ENCODE data around the gene GPR25. TPM values are rescaled to one million over a fixed set of nuclear protein-coding genes. Genes with fewer than 3 reads are reported as not detected.

Gene GPR25
- total RNA-seq, 1 donor from 2014 or later, result not detected

DNA sequence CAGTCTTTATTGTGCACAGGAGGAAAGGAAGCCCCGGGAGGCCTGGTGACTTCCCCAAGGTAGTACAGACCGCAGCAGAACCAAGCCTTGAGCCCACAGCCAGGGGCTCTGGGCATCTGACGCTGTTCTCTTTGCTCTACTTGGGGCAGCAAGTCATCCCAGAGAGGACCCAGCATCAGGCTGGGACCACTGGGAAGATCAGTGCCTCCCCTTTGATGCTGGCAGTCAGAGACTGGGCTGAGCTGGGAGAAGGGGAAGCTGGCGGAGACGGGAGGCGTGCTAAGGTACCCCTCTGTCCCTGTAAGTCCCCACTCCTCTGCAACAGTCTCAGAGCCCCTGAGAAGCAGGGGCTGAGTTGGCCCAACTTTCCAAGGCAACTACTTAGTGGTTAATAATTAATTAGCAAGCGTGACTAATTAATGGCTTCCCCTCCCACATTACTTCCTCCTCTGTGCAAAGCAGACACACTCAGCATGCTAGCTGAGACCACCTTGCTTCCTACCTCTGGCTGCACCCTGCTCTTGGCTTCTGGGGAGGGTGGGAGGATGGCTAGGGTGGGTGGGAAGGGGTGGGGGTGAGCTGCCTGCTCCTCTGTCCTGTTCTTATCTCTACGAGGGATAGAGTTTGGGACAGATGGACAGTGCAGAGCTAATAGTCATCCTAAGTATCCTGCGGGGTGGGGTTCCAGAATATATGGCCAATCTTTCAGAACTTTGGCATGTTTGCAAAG, 23.2 kb downstream of the GPR25 start:
- Histone ChIP-seq H3K4me1 (peaks cover 43% of the 10 kb centered on the region), H4K20me1 (ENCODE audit: low read depth) (peaks cover 70% of the 10 kb centered on the region), H3K36me3 (no peaks in the 10 kb centered on the region), H3K9me3 (ENCODE audit: low read depth) (no peaks in the 10 kb centered on the region), H2AFZ (replicated peaks) (no peak overlapping the region), H3K9ac (no peak overlapping the region), H3K27me3 (no peaks in the 10 kb centered on the region), H3K4me3 (no peak overlapping the region), H3K4me2 (peak overlapping the region; percentile 17), H3K79me2 (ENCODE audit: low read depth) (peaks cover 65% of the 10 kb centered on the region), H3F3A (ENCODE audit: low read depth) (peaks cover 17% of the 10 kb centered on the region), H3K27ac (no peak overlapping the region)
- peaks cover 12% of the 10 kb centered on the region for H3K36me3 Mint-ChIP-seq
- H3K4me1 Mint-ChIP-seq, result peaks cover 43% of the 10 kb centered on the region
- no peak for DNase-seq (ENCODE audit: low spot score)
- no peak for TF ChIP-seq EZH2 (IDR thresholded peaks at IDR 0.05)
- TF ChIP-seq, protein P1, sequence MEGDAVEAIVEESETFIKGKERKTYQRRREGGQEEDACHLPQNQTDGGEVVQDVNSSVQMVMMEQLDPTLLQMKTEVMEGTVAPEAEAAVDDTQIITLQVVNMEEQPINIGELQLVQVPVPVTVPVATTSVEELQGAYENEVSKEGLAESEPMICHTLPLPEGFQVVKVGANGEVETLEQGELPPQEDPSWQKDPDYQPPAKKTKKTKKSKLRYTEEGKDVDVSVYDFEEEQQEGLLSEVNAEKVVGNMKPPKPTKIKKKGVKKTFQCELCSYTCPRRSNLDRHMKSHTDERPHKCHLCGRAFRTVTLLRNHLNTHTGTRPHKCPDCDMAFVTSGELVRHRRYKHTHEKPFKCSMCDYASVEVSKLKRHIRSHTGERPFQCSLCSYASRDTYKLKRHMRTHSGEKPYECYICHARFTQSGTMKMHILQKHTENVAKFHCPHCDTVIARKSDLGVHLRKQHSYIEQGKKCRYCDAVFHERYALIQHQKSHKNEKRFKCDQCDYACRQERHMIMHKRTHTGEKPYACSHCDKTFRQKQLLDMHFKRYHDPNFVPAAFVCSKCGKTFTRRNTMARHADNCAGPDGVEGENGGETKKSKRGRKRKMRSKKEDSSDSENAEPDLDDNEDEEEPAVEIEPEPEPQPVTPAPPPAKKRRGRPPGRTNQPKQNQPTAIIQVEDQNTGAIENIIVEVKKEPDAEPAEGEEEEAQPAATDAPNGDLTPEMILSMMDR (IDR thresholded peaks at IDR 0.05), result no peak
- no peak for TF ChIP-seq EZH2phosphoT487 (IDR thresholded peaks at IDR 0.05)
- peak overlapping the region; percentile 50 for H3K4me3 Mint-ChIP-seq
- peaks cover 4% of the 10 kb centered on the region for H3K27me3 Mint-ChIP-seq (ENCODE audit: insufficient read depth, low read depth)
- no peak overlapping the region for H3K27ac Mint-ChIP-seq
- no peaks in the 10 kb centered on the region for H3K9me3 Mint-ChIP-seq

DNA sequence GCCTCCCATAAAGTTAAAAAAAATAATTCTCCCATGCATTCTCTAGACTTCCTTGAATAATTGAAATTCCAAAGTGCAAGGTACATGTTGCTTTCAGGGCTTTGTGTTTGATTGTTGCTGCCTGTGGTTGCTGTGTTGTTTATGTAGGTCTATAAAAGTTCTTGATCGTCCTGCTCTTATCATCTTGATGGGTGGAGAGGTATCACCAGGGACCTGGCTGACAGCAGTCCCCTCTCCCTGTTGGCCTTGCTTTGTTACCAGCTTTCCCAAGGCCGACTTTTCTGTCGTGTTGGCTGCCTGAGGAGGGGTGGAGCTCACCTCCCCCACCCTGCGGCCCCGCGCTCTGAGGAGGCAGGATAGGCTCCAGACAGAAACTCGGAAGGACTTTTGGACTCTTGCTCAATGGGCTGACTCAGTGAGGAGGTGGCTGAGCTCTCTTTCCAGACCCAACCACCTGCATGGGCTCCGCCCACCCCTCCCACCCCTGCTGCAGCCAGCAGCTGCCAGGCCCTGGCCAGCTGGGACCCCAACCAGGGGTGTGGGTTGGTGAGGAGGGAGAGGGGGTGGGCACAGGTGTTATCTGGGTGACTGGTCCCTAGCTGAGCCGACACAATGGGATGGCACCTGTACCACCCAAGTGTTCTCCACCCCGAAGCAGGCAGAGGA, 23.9 kb downstream of the GPR25 start:
- TF ChIP-seq EZH2phosphoT487 (IDR thresholded peaks at IDR 0.05) (no peak), EZH2 (IDR thresholded peaks at IDR 0.05) (no peak)
- TF ChIP-seq, protein P1 (IDR thresholded peaks at IDR 0.05), result no peak
- Histone ChIP-seq H3K9me3 (ENCODE audit: low read depth) (no peaks in the 10 kb centered on the region), H3F3A (ENCODE audit: low read depth) (peaks cover 10% of the 10 kb centered on the region), H3K4me3 (no peak overlapping the region), H4K20me1 (ENCODE audit: low read depth) (peaks cover 70% of the 10 kb centered on the region), H3K9ac (no peak overlapping the region), H3K79me2 (ENCODE audit: low read depth) (peaks cover 65% of the 10 kb centered on the region), H3K4me1 (peaks cover 43% of the 10 kb centered on the region), H3K27me3 (no peaks in the 10 kb centered on the region), H2AFZ (replicated peaks) (no peak overlapping the region), H3K27ac (no peak overlapping the region), H3K4me2 (peak overlapping the region; percentile 17), H3K36me3 (no peaks in the 10 kb centered on the region)
- Mint-ChIP-seq H3K27ac (peak overlapping the region; percentile 69), H3K36me3 (peaks cover 16% of the 10 kb centered on the region), H3K4me1 (peaks cover 43% of the 10 kb centered on the region), H3K9me3 (no peaks in the 10 kb centered on the region), H3K4me3 (peak overlapping the region; percentile 50), H3K27me3 (ENCODE audit: insufficient read depth, low read depth) (peaks cover 6% of the 10 kb centered on the region)
- no peak for DNase-seq (ENCODE audit: low spot score)

GRCh38 chr1:200897259-200897658, 24.5 kb downstream of the GPR25 start:
- Histone ChIP-seq H3K27ac (no peak overlapping the region), H3K4me1 (peaks cover 43% of the 10 kb centered on the region), H3K4me3 (no peak overlapping the region), H3K9ac (no peak overlapping the region), H3K27me3 (no peaks in the 10 kb centered on the region), H4K20me1 (ENCODE audit: low read depth) (peaks cover 70% of the 10 kb centered on the region), H3F3A (ENCODE audit: low read depth) (peaks cover 4% of the 10 kb centered on the region), H3K9me3 (ENCODE audit: low read depth) (no peaks in the 10 kb centered on the region), H3K36me3 (no peaks in the 10 kb centered on the region), H3K4me2 (no peak overlapping the region), H3K79me2 (ENCODE audit: low read depth) (peaks cover 60% of the 10 kb centered on the region), H2AFZ (replicated peaks) (no peak overlapping the region)
- H3K9me3 Mint-ChIP-seq, result no peaks in the 10 kb centered on the region
- no peak overlapping the region for H3K27ac Mint-ChIP-seq
- H3K4me1 Mint-ChIP-seq, result peaks cover 41% of the 10 kb centered on the region
- TF ChIP-seq, protein P1 (IDR thresholded peaks at IDR 0.05), result no peak
- no peak for TF ChIP-seq EZH2 (IDR thresholded peaks at IDR 0.05)
- no peak for TF ChIP-seq EZH2phosphoT487 (IDR thresholded peaks at IDR 0.05)
- peaks cover 6% of the 10 kb centered on the region for H3K27me3 Mint-ChIP-seq (ENCODE audit: insufficient read depth, low read depth)
- no peak overlapping the region for H3K4me3 Mint-ChIP-seq
- DNase-seq (ENCODE audit: low spot score), result no peak
- H3K36me3 Mint-ChIP-seq, result peaks cover 22% of the 10 kb centered on the region

Data from neural progenitor cell (in vitro differentiated cells).